ENCODE measurements around the gene OR51A7. TPM values are rescaled to one million over a fixed set of nuclear protein-coding genes. Genes with fewer than 3 reads are reported as not detected.

OR51A7 gene
- total and polyA plus RNA-seq, 2 donors (not counting 3 experiments of a cell fraction or from before 2014, with no cell fraction given): not detected

GRCh38 chr11:4890279-4890678 lies 13.3 kb upstream of the OR51A7 start:
- Histone ChIP-seq H3K9me1 (replicated peaks; ENCODE audit: control insufficient read depth, extremely low read depth, insufficient read depth, low read length) (no peaks in the 10 kb centered on the region), H3K4me1 (ENCODE audit: control insufficient read depth, extremely low read depth, insufficient read depth, low read length) (no peaks in the 10 kb centered on the region), H4K20me1 (replicated peaks; ENCODE audit: control insufficient read depth, extremely low read depth, insufficient read depth, low read length) (no peaks in the 10 kb centered on the region), H3K27ac (ENCODE audit: insufficient read depth, low read depth, low read length) (no peak overlapping the region), H3K79me2 (ENCODE audit: control insufficient read depth, insufficient read depth, low read length) (no peaks in the 10 kb centered on the region), H3K36me3 (ENCODE audit: control insufficient read depth in 2 of 2, extremely low read depth in 1 of 2, insufficient read depth in 2 of 2, low read length in 2 of 2) (no peaks in the 10 kb centered on the region), H3K9me3 (replicated peaks; ENCODE audit: control insufficient read depth, insufficient read depth, low read length) (no peaks in the 10 kb centered on the region), H3K9ac (replicated peaks; ENCODE audit: extremely low read depth, insufficient read depth, low read length) (no peak overlapping the region), H2AFZ (ENCODE audit: low read depth, low read length) (no peak overlapping the region), H3K4me3 (replicated peaks in 1 of 3; ENCODE audit: insufficient read depth in 1 of 3, low read depth in 1 of 3, low read length in 3 of 3) (no peak overlapping the region), H3K4me2 (ENCODE audit: insufficient read depth, low read length) (no peak overlapping the region), H3K27me3 (ENCODE audit: control insufficient read depth in 2 of 2, insufficient read depth in 2 of 2, low read length in 2 of 2) (no peaks in the 10 kb centered on the region)
- CTCF ChIA-PET: no interaction called here
- POLR2A ChIA-PET: no interaction called here
- no peak for DNase-seq (ENCODE audit: low read depth, low spot score)
- intact Hi-C loops (cut with micrococcal nuclease): no loop called here
- BruUV-seq (replicated peaks): no TSS peak
- no peak for FAIRE-seq
- dilution Hi-C loops (cut with MboI; ENCODE audit: extremely low pct_ligation_motif_present, low sequenced_read_pairs): no loop called here
- no peak for TF ChIP-seq FOS (IDR thresholded peaks at IDR 0.05; ENCODE audit: borderline replicate concordance, insufficient read depth, low read length)

- TF ChIP-seq GATA2 (IDR thresholded peaks at IDR 0.05; ENCODE audit: insufficient read depth, insufficient read length, low read depth, low read length): no peak
- TF ChIP-seq EZH2 (IDR thresholded peaks at IDR 0.05; ENCODE audit: borderline replicate concordance, low read depth, low read length, severe bottlenecking): no peak
- TF ChIP-seq POLR2A (IDR thresholded peaks at IDR 0.05; ENCODE audit: low read depth, low read length): no peak
- TF ChIP-seq JUN (IDR thresholded peaks at IDR 0.05; ENCODE audit: borderline replicate concordance, insufficient read depth, insufficient read length, low read depth): no peak
- no peak for TF ChIP-seq MYC (IDR thresholded peaks at IDR 0.05; ENCODE audit: low read depth, low read length)
- no peak for TF ChIP-seq POLR2AphosphoS5 (IDR thresholded peaks at IDR 0.05; ENCODE audit: insufficient read depth, low read depth, low read length)
- no peak for TF ChIP-seq MAX (IDR thresholded peaks at IDR 0.05; ENCODE audit: insufficient read depth, insufficient read length)
- no peak for TF ChIP-seq CTCF (IDR thresholded peaks at IDR 0.05; ENCODE audit: extremely low read depth in 1 of 2, insufficient read depth in 1 of 2, low read depth in 1 of 2, low read length in 2 of 2)
- no peak for TF ChIP-seq FOS (IDR thresholded peaks at IDR 0.05; ENCODE audit: borderline replicate concordance, insufficient read depth, low read length)
- POLR2A ChIA-PET: no interaction called here
- dilution Hi-C loops (cut with MboI; ENCODE audit: extremely low pct_ligation_motif_present, low sequenced_read_pairs) (no loop called here), intact Hi-C loops (cut with micrococcal nuclease) (no loop called here)
- H2AFZ ChIP-seq (ENCODE audit: low read depth, low read length): no peak overlapping the region
- CTCF ChIA-PET: no interaction called here
- no peaks in the 10 kb centered on the region for H3K36me3 ChIP-seq (ENCODE audit: control insufficient read depth in 2 of 2, extremely low read depth in 1 of 2, insufficient read depth in 2 of 2, low read length in 2 of 2)
- no peaks in the 10 kb centered on the region for H3K4me1 ChIP-seq (ENCODE audit: control insufficient read depth, extremely low read depth, insufficient read depth, low read length)
- no peaks in the 10 kb centered on the region for H4K20me1 ChIP-seq (replicated peaks; ENCODE audit: control insufficient read depth, extremely low read depth, insufficient read depth, low read length)
- H3K79me2 ChIP-seq (ENCODE audit: control insufficient read depth, insufficient read depth, low read length): no peaks in the 10 kb centered on the region
- H3K9ac ChIP-seq (replicated peaks; ENCODE audit: extremely low read depth, insufficient read depth, low read length): no peak overlapping the region
- H3K9me3 ChIP-seq (replicated peaks; ENCODE audit: control insufficient read depth, insufficient read depth, low read length): no peaks in the 10 kb centered on the region
- no peak for FAIRE-seq
- H3K4me2 ChIP-seq (ENCODE audit: insufficient read depth, low read length): no peak overlapping the region
- DNase-seq (ENCODE audit: low read depth, low spot score): no peak
- H3K27ac ChIP-seq (ENCODE audit: insufficient read depth, low read depth, low read length): no peak overlapping the region
- H3K4me3 ChIP-seq (replicated peaks in 1 of 3; ENCODE audit: insufficient read depth in 1 of 3, low read depth in 1 of 3, low read length in 3 of 3): no peak overlapping the region
- H3K27me3 ChIP-seq (ENCODE audit: control insufficient read depth in 2 of 2, insufficient read depth in 2 of 2, low read length in 2 of 2): no peaks in the 10 kb centered on the region
- no TSS peak for BruUV-seq (replicated peaks)
- no peaks in the 10 kb centered on the region for H3K9me1 ChIP-seq (replicated peaks; ENCODE audit: control insufficient read depth, extremely low read depth, insufficient read depth, low read length)
Observed at GRCh38 chr11:4891996-4892640, 11.5 kb upstream of the OR51A7 start.

Data from endothelial cell of umbilical vein (primary cell).